Lung (tissue), 12 donors: ENCODE data around the gene SMPD2. TPM values are rescaled to one million over a fixed set of nuclear protein-coding genes. Genes with fewer than 3 reads are reported as not detected.

Experiments
- ATAC-seq: fragments of 200-7000 bp; cut with Tn5 transposase; one replicate; pipeline ENCODE4 v1.9.1; 2020; ENCODE audit warnings: moderate number of reproducible peaks; ENCODE audit not compliant: insufficient read depth, low FRiP score
- DNase-seq, 3 donors: peaks; one replicate each; pipeline ENCODE4 v3.0.0-alpha.2; 2013 to 2017
- H3K27ac ChIP-seq, 2 donors: one replicate each; pipeline ENCODE4 v1.5.1; 2013; ENCODE audit warnings: mild to moderate bottlenecking in 2 of 2, moderate library complexity in 2 of 2, control low read depth in 1 of 2, inconsistent platforms in 1 of 2, low read depth in 1 of 2, low read length in 1 of 2
- H3K27me3 ChIP-seq, 3 donors: one replicate each; pipeline ENCODE4 v1.5.1; 2013; ENCODE audit warnings: low read length in 2 of 3; ENCODE audit not compliant: control insufficient read depth in 3 of 3, insufficient read depth in 3 of 3
- H3K36me3 ChIP-seq, 4 donors: one replicate each; pipeline ENCODE4 v1.5.1; 2013; ENCODE audit warnings: low read length in 4 of 4, mild to moderate bottlenecking in 1 of 4, moderate library complexity in 1 of 4; ENCODE audit not compliant: control insufficient read depth in 4 of 4, insufficient read depth in 4 of 4
- H3K4me1 ChIP-seq, 5 donors: one replicate each; pipeline ENCODE4 v1.5.1; 2013; ENCODE audit warnings: low read length in 5 of 5, mild to moderate bottlenecking in 2 of 5, moderate library complexity in 1 of 5; ENCODE audit not compliant: control insufficient read depth in 5 of 5, insufficient read depth in 5 of 5
- H3K4me3 ChIP-seq: one replicate; pipeline ENCODE4 v1.5.1; 2013; ENCODE audit warnings: mild to moderate bottlenecking, control low read depth, moderate library complexity
- H3K9ac ChIP-seq, 2 donors: one replicate each; pipeline ENCODE4 v1.5.1; 2013; ENCODE audit warnings: low read length in 2 of 2, control low read depth in 1 of 2; ENCODE audit not compliant: insufficient read depth in 1 of 2
- H3K9me3 ChIP-seq, 4 donors: one replicate each; pipeline ENCODE4 v1.5.1; 2013; ENCODE audit warnings: low read length in 3 of 4, mild to moderate bottlenecking in 1 of 4, moderate library complexity in 1 of 4; ENCODE audit not compliant: control insufficient read depth in 4 of 4, insufficient read depth in 3 of 4
- WGBS, 2 donors: extraction: QIAGEN DNeasy Blood & Tissue Kit; methylation state at CpG; one replicate each; pipeline ENCODE4 v1.1.7; 2013; 5-methylcytosine and 5-hydroxymethylcytosine counted together
- polyA plus RNA-seq, 2 donors: library from polyadenylated mRNA; stranded (reverse); fragments of 200-250 nt; gene quantifications; one replicate each; pipeline ENCODE4 v1.2.1, GENCODE V29; 2013
- total RNA-seq, 2 donors: library from RNA; depleted of rRNA in 1 of 2; stranded (reverse); fragments of >200 nt in 1 of 2; gene quantifications; one replicate each; pipeline ENCODE4 v1.2.1, GENCODE V29; 2014 to 2021
- TF ChIP-seq, protein P1 (sequence below): IDR thresholded peaks from 2 replicates; pipeline ENCODE4 v1.5.1; 2012; ENCODE audit warnings: mild to moderate bottlenecking; ENCODE audit errors: control extremely low read depth, extremely low read depth
- donor health status: control.
- donor health status: control.
- donor health status: Bipolar disorder and iron deficiency.
- donor health status: healthy.
- donor health status: DM: yes; HTN: yes; CAD: no.

Gene SMPD2
- total and polyA plus RNA-seq, 4 donors = 17.4 to 22.8 (median 19.9) TPM

GRCh38 chr6:109469591-109470189 lies 29.2 kb downstream of the SMPD2 start:
- H3K36me3 ChIP-seq = peaks cover 30 to 54% (median 39%) of the 10 kb centered on the region in 4 donors
- WGBS, 2 donors = 72 to 88% methylated on average over 5 of the region's 5 CpGs

GRCh38 chr6:109471105-109471810 lies 30.7 kb downstream of the SMPD2 start:
- DNase-seq (no peak), ATAC-seq (no peak)
- no peak overlapping the region for H3K4me3 ChIP-seq
- TF ChIP-seq, protein P1, sequence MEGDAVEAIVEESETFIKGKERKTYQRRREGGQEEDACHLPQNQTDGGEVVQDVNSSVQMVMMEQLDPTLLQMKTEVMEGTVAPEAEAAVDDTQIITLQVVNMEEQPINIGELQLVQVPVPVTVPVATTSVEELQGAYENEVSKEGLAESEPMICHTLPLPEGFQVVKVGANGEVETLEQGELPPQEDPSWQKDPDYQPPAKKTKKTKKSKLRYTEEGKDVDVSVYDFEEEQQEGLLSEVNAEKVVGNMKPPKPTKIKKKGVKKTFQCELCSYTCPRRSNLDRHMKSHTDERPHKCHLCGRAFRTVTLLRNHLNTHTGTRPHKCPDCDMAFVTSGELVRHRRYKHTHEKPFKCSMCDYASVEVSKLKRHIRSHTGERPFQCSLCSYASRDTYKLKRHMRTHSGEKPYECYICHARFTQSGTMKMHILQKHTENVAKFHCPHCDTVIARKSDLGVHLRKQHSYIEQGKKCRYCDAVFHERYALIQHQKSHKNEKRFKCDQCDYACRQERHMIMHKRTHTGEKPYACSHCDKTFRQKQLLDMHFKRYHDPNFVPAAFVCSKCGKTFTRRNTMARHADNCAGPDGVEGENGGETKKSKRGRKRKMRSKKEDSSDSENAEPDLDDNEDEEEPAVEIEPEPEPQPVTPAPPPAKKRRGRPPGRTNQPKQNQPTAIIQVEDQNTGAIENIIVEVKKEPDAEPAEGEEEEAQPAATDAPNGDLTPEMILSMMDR = no peak
- no peaks in the 10 kb centered on the region for H3K9me3 ChIP-seq
- no peaks in the 10 kb centered on the region for H3K27me3 ChIP-seq
- peaks cover 35 to 49% (median 40%) of the 10 kb centered on the region in 4 donors for H3K36me3 ChIP-seq
- WGBS, 2 donors = 89 to 95% methylated on average over 5 of the region's 5 CpGs
- no peak overlapping the region for H3K27ac ChIP-seq
- H3K4me1 ChIP-seq = peaks cover 0 to 2% (median 0%) of the 10 kb centered on the region in 5 donors
- H3K9ac ChIP-seq = no peak overlapping the region

More at GRCh38 chr6:109469591-109470189, 29.2 kb downstream of the SMPD2 start:
- TF ChIP-seq, protein P1 = no peak
- H3K27me3 ChIP-seq = no peaks in the 10 kb centered on the region
- H3K9me3 ChIP-seq = no peaks in the 10 kb centered on the region
- DNase-seq = no peak
- no peak overlapping the region for H3K27ac ChIP-seq
- H3K9ac ChIP-seq = no peak overlapping the region
- no peak for ATAC-seq
- peaks cover 0 to 10% (median 2%) of the 10 kb centered on the region in 5 donors for H3K4me1 ChIP-seq
- H3K4me3 ChIP-seq = no peak overlapping the region

DNA sequence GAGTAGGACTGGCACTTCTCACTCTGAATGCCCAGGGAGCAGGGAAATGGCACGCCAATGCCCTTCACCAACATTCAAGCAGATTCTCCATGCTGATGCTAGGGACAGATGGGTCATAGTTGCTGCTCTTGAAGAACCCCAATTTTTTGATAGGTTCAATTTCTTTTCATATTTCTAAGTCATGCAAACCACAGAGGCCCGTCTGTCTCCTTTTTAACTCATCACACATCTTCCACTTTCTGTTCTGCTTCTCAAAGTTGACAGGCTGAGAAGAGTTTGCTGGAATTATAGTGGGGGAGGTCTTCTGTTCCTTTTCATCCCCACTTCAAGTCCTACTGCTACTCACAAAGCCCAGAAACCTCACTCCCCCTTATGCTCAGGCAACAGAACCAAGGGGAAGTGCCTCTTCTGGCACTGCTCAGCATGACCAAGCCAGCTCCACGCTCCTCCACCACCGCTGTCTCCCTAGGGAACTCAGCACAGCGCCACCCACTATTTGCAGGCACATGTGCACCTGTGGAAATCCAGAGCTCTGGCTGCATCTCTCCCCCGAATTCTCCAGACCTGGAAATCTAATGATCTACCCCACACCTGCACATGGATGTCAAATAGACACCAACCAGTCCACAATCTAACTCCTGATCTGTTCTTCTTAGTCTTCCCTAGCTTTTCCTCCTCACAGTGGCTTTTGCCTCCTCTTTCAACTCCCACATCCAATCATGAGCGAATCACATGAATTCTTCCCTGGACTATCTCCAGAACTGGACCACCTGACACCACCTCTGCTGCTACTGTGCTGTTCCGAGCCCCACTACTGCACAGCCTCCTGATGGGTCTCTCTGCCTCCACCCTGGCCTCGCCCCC lies 31.8 kb downstream of the SMPD2 start:
- Histone ChIP-seq H3K27me3 (no peaks in the 10 kb centered on the region), H3K27ac (no peak overlapping the region), H3K9ac (no peak overlapping the region), H3K36me3 (peaks cover 35 to 47% (median 42%) of the 10 kb centered on the region in 4 donors), H3K9me3 (no peaks in the 10 kb centered on the region), H3K4me3 (no peak overlapping the region), H3K4me1 (peaks cover 0 to 5% (median 2%) of the 10 kb centered on the region in 5 donors)
- no peak for ATAC-seq
- no peak for DNase-seq
- 92 to 95% methylated on average over 9 of the region's 9 CpGs for WGBS, 2 donors
- TF ChIP-seq, protein P1 = no peak
